Chondrocyte (in vitro differentiated cells): ENCODE results near the gene MAPKAP1. TPM values are rescaled to one million over a fixed set of nuclear protein-coding genes. Genes with fewer than 3 reads are reported as not detected.
A peak's percentile ranks its signal among the peaks of the same experiment; 100 is the strongest.

ENCODE experiments used
- DNase-seq: peaks from one replicate; pipeline ENCODE4 v3.0.0; 2021; ENCODE audit warnings: mixed read lengths, low spot score
- H3K27ac Mint-ChIP-seq: one replicate; pipeline ENCODE4 v1.8.0; 2021; ENCODE audit warnings: mild to moderate bottlenecking, moderate library complexity, mixed read lengths; ENCODE audit not compliant: unreplicated experiment
- H3K27me3 Mint-ChIP-seq: 2 replicates; pipeline ENCODE4 v1.8.0; 2021; ENCODE audit warnings: low read depth, mixed read lengths
- H3K36me3 Mint-ChIP-seq: 2 replicates; pipeline ENCODE4 v1.8.0; 2021; ENCODE audit warnings: low read depth, mixed read lengths
- H3K4me1 Mint-ChIP-seq: 2 replicates; pipeline ENCODE4 v1.8.0; 2021; ENCODE audit warnings: low read depth, mild to moderate bottlenecking, mixed read lengths
- H3K4me3 Mint-ChIP-seq: one replicate; pipeline ENCODE4 v1.8.0; 2021; ENCODE audit warnings: mild to moderate bottlenecking, moderate library complexity, mixed read lengths; ENCODE audit not compliant: unreplicated experiment
- H3K9me3 Mint-ChIP-seq: 2 replicates; pipeline ENCODE4 v1.8.0; 2021; ENCODE audit warnings: low read depth, mixed read lengths
- total RNA-seq: library from RNA; stranded (reverse); gene quantifications from 3 replicates; pipeline ENCODE4 v1.2.1, GENCODE V29; 2021
- TF ChIP-seq, protein P1 (sequence below): fragments of 200-600 bp; sonication (generic); IDR thresholded peaks from 2 replicates; pipeline ENCODE4 v1.5.0; 2021; ENCODE audit warnings: antibody characterized with exemption, mild to moderate bottlenecking, moderate library complexity

The MAPKAP1 gene
- total RNA-seq, 1 donor from 2014 or later, result 91.5 TPM

DNA sequence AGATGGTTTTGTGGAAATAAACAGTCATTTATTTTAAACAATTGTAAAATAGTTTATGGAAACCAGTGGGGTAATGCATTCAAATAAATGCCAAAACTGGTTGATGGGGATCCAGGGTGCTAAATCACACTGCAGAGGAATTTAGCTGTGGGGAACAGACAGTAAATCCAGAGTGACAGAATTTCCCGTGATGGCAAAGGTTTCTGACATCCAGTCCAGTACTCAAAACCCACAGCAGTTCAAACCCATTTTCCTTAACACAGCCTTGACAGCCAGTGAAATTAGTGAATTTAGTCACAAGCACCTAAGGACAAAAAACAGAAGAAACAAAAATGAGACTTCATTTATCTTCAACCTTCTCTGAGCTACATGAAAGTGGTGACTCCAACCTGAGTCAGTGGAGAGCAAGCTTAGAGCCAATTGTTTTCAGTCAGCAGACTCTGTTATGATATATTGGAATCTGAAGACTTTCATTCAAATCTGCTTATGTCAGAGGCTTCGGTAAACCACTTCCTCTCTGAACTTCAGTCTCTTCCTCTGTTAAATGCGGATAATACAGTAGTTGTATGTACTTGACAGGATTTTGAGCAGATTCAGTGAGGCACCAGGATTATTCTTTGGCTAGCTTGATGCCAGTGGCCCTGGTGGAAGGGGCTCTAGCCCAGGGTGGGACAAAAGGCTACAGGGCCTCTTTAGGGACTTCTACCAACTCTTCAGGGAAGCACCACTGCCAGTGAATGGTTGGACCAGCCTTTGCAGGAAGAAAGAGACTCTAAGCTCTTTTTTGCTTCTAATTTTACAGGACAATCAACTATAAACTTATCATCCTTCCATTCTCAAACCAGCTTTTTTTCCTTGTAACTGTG is 185.3 kb downstream of the MAPKAP1 start:
- TF ChIP-seq, protein P1, sequence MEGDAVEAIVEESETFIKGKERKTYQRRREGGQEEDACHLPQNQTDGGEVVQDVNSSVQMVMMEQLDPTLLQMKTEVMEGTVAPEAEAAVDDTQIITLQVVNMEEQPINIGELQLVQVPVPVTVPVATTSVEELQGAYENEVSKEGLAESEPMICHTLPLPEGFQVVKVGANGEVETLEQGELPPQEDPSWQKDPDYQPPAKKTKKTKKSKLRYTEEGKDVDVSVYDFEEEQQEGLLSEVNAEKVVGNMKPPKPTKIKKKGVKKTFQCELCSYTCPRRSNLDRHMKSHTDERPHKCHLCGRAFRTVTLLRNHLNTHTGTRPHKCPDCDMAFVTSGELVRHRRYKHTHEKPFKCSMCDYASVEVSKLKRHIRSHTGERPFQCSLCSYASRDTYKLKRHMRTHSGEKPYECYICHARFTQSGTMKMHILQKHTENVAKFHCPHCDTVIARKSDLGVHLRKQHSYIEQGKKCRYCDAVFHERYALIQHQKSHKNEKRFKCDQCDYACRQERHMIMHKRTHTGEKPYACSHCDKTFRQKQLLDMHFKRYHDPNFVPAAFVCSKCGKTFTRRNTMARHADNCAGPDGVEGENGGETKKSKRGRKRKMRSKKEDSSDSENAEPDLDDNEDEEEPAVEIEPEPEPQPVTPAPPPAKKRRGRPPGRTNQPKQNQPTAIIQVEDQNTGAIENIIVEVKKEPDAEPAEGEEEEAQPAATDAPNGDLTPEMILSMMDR, result no peak
- H3K4me1 Mint-ChIP-seq, result peaks cover 47% of the 10 kb centered on the region
- H3K27ac Mint-ChIP-seq, result peak overlapping the region; percentile 93

DNA sequence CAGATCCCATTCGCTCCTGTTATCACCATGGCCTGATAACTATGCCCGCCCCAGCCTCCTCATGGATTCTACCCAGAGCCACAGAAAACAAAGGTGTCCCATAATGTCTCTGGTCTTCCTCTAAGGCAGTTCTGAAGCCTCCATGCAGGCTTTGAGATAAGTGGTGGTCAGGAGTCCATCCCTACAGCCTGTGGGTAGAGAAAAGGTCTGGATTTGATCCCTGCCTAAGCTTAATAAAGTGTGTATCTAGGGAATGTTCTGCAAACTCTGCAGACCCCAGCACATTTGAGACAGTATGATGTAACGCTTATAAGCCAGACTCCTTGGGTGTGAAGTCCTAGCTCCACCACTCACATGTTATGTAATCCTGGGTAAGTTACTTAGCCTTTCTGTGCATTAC is 187.3 kb downstream of the MAPKAP1 start:
- Mint-ChIP-seq H3K4me1 (peaks cover 28% of the 10 kb centered on the region), H3K36me3 (peaks cover 1% of the 10 kb centered on the region), H3K4me3 (no peak overlapping the region), H3K9me3 (no peaks in the 10 kb centered on the region), H3K27me3 (no peaks in the 10 kb centered on the region), H3K27ac (no peak overlapping the region)
- TF ChIP-seq, protein P1, result no peak
- no peak for DNase-seq

More for the DNA sequence above, 185.3 kb downstream of the MAPKAP1 start:
- Mint-ChIP-seq H3K36me3 (peaks cover 1% of the 10 kb centered on the region), H3K9me3 (no peaks in the 10 kb centered on the region), H3K4me3 (peak overlapping the region; percentile 7), H3K27me3 (no peaks in the 10 kb centered on the region)
- no peak for DNase-seq

DNA sequence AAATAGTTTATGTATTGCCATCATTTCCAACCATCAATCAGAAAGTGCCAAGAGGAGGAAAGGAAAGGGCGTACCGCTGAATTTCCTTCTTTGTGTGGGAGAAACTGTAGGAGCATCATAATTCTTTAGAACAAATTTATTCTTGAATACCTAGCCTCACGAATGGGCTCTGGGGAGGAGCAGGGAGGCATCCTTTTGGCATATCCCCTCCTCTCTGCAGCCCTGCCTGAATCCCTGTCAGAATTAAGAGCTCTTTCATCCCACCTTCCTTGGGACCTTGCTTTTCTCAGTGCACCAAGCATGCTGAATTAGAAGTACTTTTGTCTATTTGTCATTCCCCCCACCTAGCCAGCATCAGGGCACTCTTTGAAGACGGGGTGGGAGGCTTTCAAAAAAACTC is 189.4 kb downstream of the MAPKAP1 start:
- H3K9me3 Mint-ChIP-seq, result no peaks in the 10 kb centered on the region
- H3K27ac Mint-ChIP-seq, result no peak overlapping the region
- no peak overlapping the region for H3K4me3 Mint-ChIP-seq
- H3K4me1 Mint-ChIP-seq, result peaks cover 35% of the 10 kb centered on the region
- no peak for DNase-seq
- peaks cover 1% of the 10 kb centered on the region for H3K36me3 Mint-ChIP-seq
- TF ChIP-seq, protein P1, result no peak
- no peaks in the 10 kb centered on the region for H3K27me3 Mint-ChIP-seq

DNA sequence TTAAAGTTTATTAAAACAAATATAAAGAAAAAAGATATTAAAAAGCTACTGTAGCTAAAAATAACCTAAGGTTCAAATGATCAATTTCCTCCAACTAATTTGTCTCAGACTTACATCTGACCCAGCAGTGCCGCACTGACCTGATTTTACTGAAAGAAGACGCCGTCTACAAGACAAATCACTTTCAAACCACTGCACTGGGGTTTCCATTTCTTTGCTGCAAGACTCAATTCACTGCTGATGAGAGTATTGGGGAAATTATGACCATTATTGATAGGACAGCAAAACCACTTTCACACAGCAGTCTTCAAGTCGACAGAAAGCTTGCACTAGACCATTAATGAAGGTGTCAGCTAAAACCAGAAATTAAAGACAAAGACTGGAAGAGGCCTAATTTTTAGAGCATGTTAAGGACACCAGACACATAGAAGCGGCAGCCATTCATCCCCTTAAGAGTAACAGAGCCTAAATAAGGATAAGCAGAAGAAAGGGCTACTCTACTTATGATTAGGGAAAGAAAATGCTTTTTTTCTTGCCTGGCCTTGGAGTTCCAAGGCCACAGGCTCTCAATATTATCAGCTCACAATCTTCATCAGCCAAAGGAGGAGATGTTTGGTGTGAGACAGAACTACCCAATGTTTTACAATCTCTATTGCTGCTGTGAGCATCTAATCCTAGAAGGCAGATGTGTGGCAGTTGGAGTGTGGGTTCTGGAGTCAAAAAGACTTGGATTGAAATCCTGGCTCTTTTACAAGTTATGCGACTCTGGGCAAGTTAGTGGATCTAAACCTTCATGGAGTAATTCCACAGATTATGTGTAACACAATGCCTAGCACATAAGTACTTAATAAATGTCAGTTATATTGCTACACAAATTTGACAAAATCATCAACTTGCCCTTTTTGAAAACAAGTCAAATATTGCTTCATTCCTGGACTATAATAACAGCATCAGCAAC is 190.7 kb downstream of the MAPKAP1 start:
- Mint-ChIP-seq H3K4me1 (peaks cover 33% of the 10 kb centered on the region), H3K36me3 (peaks cover 1% of the 10 kb centered on the region), H3K27ac (no peak overlapping the region), H3K27me3 (no peaks in the 10 kb centered on the region), H3K9me3 (no peaks in the 10 kb centered on the region), H3K4me3 (no peak overlapping the region)
- DNase-seq, result no peak
- TF ChIP-seq, protein P1, result no peak

DNA sequence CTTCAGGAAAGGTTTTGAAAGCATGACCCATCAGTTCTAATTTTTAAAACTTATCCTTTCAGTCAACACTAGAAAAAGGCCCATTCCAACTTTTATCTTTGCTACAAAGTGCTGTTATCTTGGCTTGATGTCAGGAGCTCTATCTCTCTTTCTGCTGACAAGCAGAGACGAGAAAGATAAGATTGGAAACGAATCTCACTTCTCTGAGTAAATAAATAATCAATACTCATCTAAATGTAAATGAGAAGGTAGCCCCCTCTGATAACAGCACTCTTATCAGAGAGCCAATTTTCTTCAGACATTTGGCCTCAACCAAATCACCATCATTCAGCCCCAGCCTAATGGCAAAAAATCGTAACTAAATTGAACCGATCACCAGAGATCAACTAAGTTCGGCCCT is 191.7 kb downstream of the MAPKAP1 start:
- H3K4me1 Mint-ChIP-seq, result peaks cover 35% of the 10 kb centered on the region
- no peaks in the 10 kb centered on the region for H3K9me3 Mint-ChIP-seq
- no peak for DNase-seq
- TF ChIP-seq, protein P1, result no peak
- H3K36me3 Mint-ChIP-seq, result no peaks in the 10 kb centered on the region
- no peak overlapping the region for H3K27ac Mint-ChIP-seq
- H3K27me3 Mint-ChIP-seq, result no peaks in the 10 kb centered on the region
- H3K4me3 Mint-ChIP-seq, result no peak overlapping the region
